ENCODE results near the gene AP3B2. TPM values are rescaled to one million over a fixed set of nuclear protein-coding genes. Genes with fewer than 3 reads are reported as not detected.

The AP3B2 gene
- total RNA-seq, 1 experiment from 2014 or later = 0.07 TPM

GRCh38 chr15:82613747-82614146 is 95.9 kb downstream of the AP3B2 start:
- Histone ChIP-seq H3K4me2 (ENCODE audit: low read length) (no peak overlapping the region), H2AFZ (ENCODE audit: low read depth, low read length, poor library complexity, severe bottlenecking) (no peak overlapping the region), H3K4me1 (ENCODE audit: control insufficient read depth in 1 of 2, insufficient read depth in 2 of 2, low read length in 2 of 2) (no peaks in the 10 kb centered on the region), H3K27me3 (ENCODE audit: insufficient read depth, low read length) (peaks cover 5% of the 10 kb centered on the region; the same call in 1 of the 2 replicates), H3K9me3 (ENCODE audit: control insufficient read depth in 1 of 2, insufficient read depth in 1 of 2, low read depth in 1 of 2, low read length in 2 of 2) (no peaks in the 10 kb centered on the region), H3K79me2 (ENCODE audit: insufficient read depth, low read length) (no peaks in the 10 kb centered on the region), H3K9ac (ENCODE audit: low read length) (no peak overlapping the region), H4K20me1 (ENCODE audit: insufficient read depth) (no peaks in the 10 kb centered on the region), H3K27ac (ENCODE audit: low read depth, low read length) (no peak overlapping the region), H3K4me3 (replicated peaks in 1 of 2; ENCODE audit: low read depth in 1 of 2, low read length in 2 of 2) (no peak overlapping the region), H3K9me2 (ENCODE audit: insufficient read depth) (no peaks in the 10 kb centered on the region), H3K36me3 (ENCODE audit: control insufficient read depth in 1 of 2, insufficient read depth in 2 of 2, low read length in 2 of 2) (no peaks in the 10 kb centered on the region)
- no peak for ATAC-seq
- no TSS peak for BruUV-seq (replicated peaks)
- POLR2A ChIA-PET = no interaction called here
- RAD21 ChIA-PET (ENCODE audit: low non-redundant PET in 1 of 2, low total read pairs in 2 of 2, uncharacterized antibody in 2 of 2, unreplicated experiment in 2 of 2) = no interaction called here
- intact Hi-C loops (cut with micrococcal nuclease) = no loop called here
- TF ChIP-seq POLR2AphosphoS5 (IDR thresholded peaks at IDR 0.05; ENCODE audit: low read depth, low read length) (no peak), ATF3 (IDR thresholded peaks at IDR 0.05) (no peak), TCF7L2 (IDR thresholded peaks at IDR 0.05; ENCODE audit: borderline replicate concordance, extremely low read depth, insufficient read depth, insufficient read length) (no peak), CTCF (IDR thresholded peaks at IDR 0.05 in 2 of 3, conservative IDR thresholded peaks at IDR 0.05 in 1 of 3; ENCODE audit: borderline replicate concordance in 1 of 3, insufficient read depth in 1 of 3, low read depth in 2 of 3, low read length in 2 of 3) (no peak), YY1 (IDR thresholded peaks at IDR 0.05; ENCODE audit: extremely low read depth, insufficient replicate concordance, low read depth, low read length) (no peak), ZNF274 (IDR thresholded peaks at IDR 0.05; ENCODE audit: low read depth, low read length) (no peak), POLR2A (IDR thresholded peaks at IDR 0.05; ENCODE audit: borderline replicate concordance, extremely low read depth, insufficient read depth, insufficient read length) (no peak), ZFX (IDR thresholded peaks at IDR 0.05) (no peak), CEBPB (IDR thresholded peaks at IDR 0.05; ENCODE audit: low read depth) (no peak), ZBTB33 (IDR thresholded peaks at IDR 0.05; ENCODE audit: extremely low read depth, insufficient replicate concordance, low read length) (no peak), EGR1 (IDR thresholded peaks at IDR 0.05; ENCODE audit: low read depth) (no peak), REST (IDR thresholded peaks at IDR 0.05; ENCODE audit: low read depth) (no peak), MAX (IDR thresholded peaks at IDR 0.05) (no peak), SP1 (IDR thresholded peaks at IDR 0.05; ENCODE audit: low read depth) (no peak), SRF (IDR thresholded peaks at IDR 0.05; ENCODE audit: low read depth) (no peak), JUND (IDR thresholded peaks at IDR 0.05) (no peak), ELF1 (IDR thresholded peaks at IDR 0.05; ENCODE audit: borderline replicate concordance, low read depth) (no peak), RAD21 (IDR thresholded peaks at IDR 0.05; ENCODE audit: low read depth) (no peak)
- no peak for DNase-seq (ENCODE audit: low read depth, low spot score)
- CTCF ChIA-PET = no interaction called here

Measured in HCT116 (cell line).